ENCODE data around the gene C2orf42. TPM values are rescaled to one million over a fixed set of nuclear protein-coding genes. Genes with fewer than 3 reads are reported as not detected.
A peak's percentile ranks its signal among the peaks of the same experiment; 100 is the strongest.

The C2orf42 gene
- total RNA-seq (2013), result 15.0 TPM
- 1 to 10 TPM; 3.0 to 5.5 (median 4.0) TPM for polyA plus RNA-seq
- 11.5 and 16.4 TPM in 2 replicates for polyA minus RNA-seq
- 6.5 to 13.0 (median 9.3) reads per million in 11 experiments for total RNA-seq

DNA sequence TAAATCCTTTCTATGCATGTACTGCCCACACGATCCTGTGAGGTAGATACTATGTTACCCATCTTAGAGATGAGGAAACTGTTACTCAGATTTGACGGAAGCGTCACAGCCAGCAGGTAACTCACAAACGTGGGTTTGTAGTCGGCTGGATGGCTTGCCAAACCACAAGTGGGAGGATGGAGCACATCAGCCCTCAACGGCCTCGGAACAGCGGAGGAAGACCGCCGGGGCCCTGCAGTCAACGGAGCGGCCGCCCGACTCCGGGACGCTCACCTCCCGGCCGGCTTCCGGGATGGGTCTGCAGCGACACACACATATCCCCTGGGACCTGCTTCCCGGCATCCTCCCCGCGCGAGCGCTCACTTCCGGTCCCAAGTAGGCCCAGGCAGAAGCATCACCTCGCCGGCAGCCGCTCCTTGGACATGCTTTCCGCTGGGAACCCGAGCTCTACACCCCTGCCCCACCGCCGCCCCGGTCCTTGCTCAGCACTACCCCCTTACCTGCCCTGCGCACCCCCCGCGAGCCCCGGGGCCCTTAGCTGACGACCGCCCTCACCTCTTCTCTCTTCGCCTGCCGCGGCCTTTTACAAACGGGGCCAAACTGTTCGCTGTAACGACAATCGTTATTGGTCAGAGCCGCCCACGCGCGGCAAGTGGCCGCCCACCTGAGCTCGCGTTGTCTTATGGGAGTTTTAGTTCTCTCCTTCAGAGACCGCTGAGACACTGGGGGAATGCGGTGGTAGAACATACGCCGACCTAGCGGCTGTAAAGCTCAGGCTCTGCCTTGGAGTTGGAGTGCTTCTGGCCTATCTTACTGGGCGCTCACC is at the start of gene C2orf42:
Gene C2orf42 (minus strand): TSS at position 602 of the 826 bp plus-strand sequence. CDS start 9,034 bp downstream, outside the sequence.
- peak within 1 kb of the TSS; percentile 84 for H3K4me2 ChIP-seq (replicated peaks; ENCODE audit: extremely low read depth, low read length, poor library complexity, severe bottlenecking)
- Mint-ChIP-seq H3K27ac (peak within 1 kb of the TSS; percentile 90 to 99 (median 98)), H3K4me1 (peaks cover 14% of the 10 kb centered on the region), H3K4me3 (peak within 1 kb of the TSS; percentile 84 to 94), H3K9me3 (peaks cover 0 to 1% (median 0%) of the 10 kb centered on the region in 7 donors), H3K27me3 (ENCODE audit: low read depth in 3 of 3) (peaks cover 0 to 4% (median 2%) of the 10 kb centered on the region in 3 donors), H3K36me3 (no peaks in the 10 kb centered on the region)
- no peak for TF ChIP-seq CTCF (IDR thresholded peaks at IDR 0.05)
- peak within 1 kb of the TSS; percentile 84 to 98 (median 96) for H3K4me3 ChIP-seq (replicated peaks in 1 of 3; ENCODE audit: low read depth in 2 of 3, low read length in 3 of 3)
- no peaks in the 10 kb centered on the region for H3K9me3 ChIP-seq (replicated peaks in 1 of 2; ENCODE audit: control insufficient read depth in 1 of 2, insufficient read depth in 1 of 2, low read length in 2 of 2)
- H3K79me2 ChIP-seq (ENCODE audit: insufficient read depth, low read length), result peaks cover 18% of the 10 kb centered on the region
- H4K20me1 ChIP-seq (ENCODE audit: insufficient read depth, low read length), result no peaks in the 10 kb centered on the region
- DNase-seq, result peak; percentile 90 to 95 (median 94)
- H3K27ac ChIP-seq (ENCODE audit: low read depth in 1 of 2, low read length in 2 of 2), result peak within 1 kb of the TSS; percentile 89 to 94
- no peaks in the 10 kb centered on the region for H3K36me3 ChIP-seq (replicated peaks in 1 of 2; ENCODE audit: control insufficient read depth in 1 of 2, insufficient read depth in 2 of 2, low read length in 2 of 2)
- no peaks in the 10 kb centered on the region for H3K27me3 ChIP-seq (ENCODE audit: control insufficient read depth in 2 of 2, insufficient read depth in 2 of 2, low read length in 2 of 2)
- under 1% methylated on average over 56 of the region's 60 CpGs for WGBS (ENCODE audit: insufficient coverage)
- peak within 1 kb of the TSS; percentile 94 for H3K9ac ChIP-seq (ENCODE audit: insufficient read depth, low read length, poor library complexity, severe bottlenecking)
- H3K4me1 ChIP-seq (ENCODE audit: control insufficient read depth in 1 of 2, insufficient read depth in 2 of 2, low read length in 2 of 2), result peaks cover 12 to 17% of the 10 kb centered on the region in 2 donors
- H2AFZ ChIP-seq (ENCODE audit: insufficient read depth, low read depth, low read length, poor library complexity, severe bottlenecking), result peak within 1 kb of the TSS; percentile 88
- intact Hi-C loops (cut with micrococcal nuclease), result loop anchor here (5.0 to 10.0 kb wide), 2 partner anchors 104 to 278 kb away; partner anchors contain the start of gene SNRPG (in 1 of the 2)

GRCh38 chr2:70240599-70240998 is 49.8 kb upstream of the C2orf42 start:
- Histone ChIP-seq H3K27me3 (ENCODE audit: control insufficient read depth in 2 of 2, insufficient read depth in 2 of 2, low read length in 2 of 2) (no peaks in the 10 kb centered on the region), H3K4me1 (ENCODE audit: control insufficient read depth in 1 of 2, insufficient read depth in 2 of 2, low read length in 2 of 2) (peaks cover 0 to 3% of the 10 kb centered on the region in 2 donors), H3K36me3 (replicated peaks in 1 of 2; ENCODE audit: control insufficient read depth in 1 of 2, insufficient read depth in 2 of 2, low read length in 2 of 2) (peaks cover 20 to 65% of the 10 kb centered on the region in 2 donors), H3K27ac (ENCODE audit: low read depth in 1 of 2, low read length in 2 of 2) (peak overlapping the region in 1 of 2 donors; percentile 36), H3K79me2 (ENCODE audit: insufficient read depth, low read length) (peaks cover 97% of the 10 kb centered on the region), H3K9ac (ENCODE audit: insufficient read depth, low read length, poor library complexity, severe bottlenecking) (no peak overlapping the region), H2AFZ (ENCODE audit: insufficient read depth, low read depth, low read length, poor library complexity, severe bottlenecking) (no peak overlapping the region), H3K4me2 (replicated peaks; ENCODE audit: extremely low read depth, low read length, poor library complexity, severe bottlenecking) (no peak overlapping the region), H3K9me3 (replicated peaks in 1 of 2; ENCODE audit: control insufficient read depth in 1 of 2, insufficient read depth in 1 of 2, low read length in 2 of 2) (no peaks in the 10 kb centered on the region), H3K4me3 (replicated peaks in 1 of 3; ENCODE audit: low read depth in 2 of 3, low read length in 3 of 3) (no peak overlapping the region), H4K20me1 (ENCODE audit: insufficient read depth, low read length) (peaks cover 92% of the 10 kb centered on the region)
- no peak for DNase-seq
- no peaks in the 10 kb centered on the region for H3K9me3 Mint-ChIP-seq
- H3K36me3 Mint-ChIP-seq, result peaks cover 19 to 42% of the 10 kb centered on the region in 2 donors
- H3K4me3 Mint-ChIP-seq, result no peak overlapping the region
- no peaks in the 10 kb centered on the region for H3K27me3 Mint-ChIP-seq (ENCODE audit: low read depth in 3 of 3)
- intact Hi-C loops (cut with micrococcal nuclease), result loop anchor here in 1 of 2 donors (10.0 kb wide), 1 partner anchor 336 kb away; no protein-coding TSS in a partner anchor
- H3K4me1 Mint-ChIP-seq, result peaks cover 23% of the 10 kb centered on the region
- H3K27ac Mint-ChIP-seq, result peak overlapping the region in 1 of 7 donors; percentile 62
- no CpG with 5 or more reads among the region's 3 CpGs for WGBS (ENCODE audit: insufficient coverage)
- no peak for TF ChIP-seq CTCF (IDR thresholded peaks at IDR 0.05)

All from CD14-positive monocyte (primary cell).